K562 (cell line): ENCODE measurements around the gene SERGEF. TPM values are rescaled to one million over a fixed set of nuclear protein-coding genes. Genes with fewer than 3 reads are reported as not detected.
A peak's percentile ranks its signal among the peaks of the same experiment; 100 is the strongest.

ENCODE experiments used
- ATAC-seq: fragments of 200-7000 bp; cut with Tn5 transposase; 3 replicates; pipeline ENCODE4 v1.9.1; 2020; ENCODE audit warnings: moderate library complexity
- BruUV-seq: library from RNA; stranded (reverse); fragments of 400-500 nt; replicated peaks from 2 replicates; lab custom pipeline; 2021; lab: Mats Ljungman, UMichigan
- CTCF ChIA-PET: fragments of 300-600 bp; formaldehyde crosslinking; extraction: SDS; loops from one replicate; lab custom pipeline; 2021; ENCODE audit warnings: low intra/inter-chr PET ratio; lab: Yijun Ruan, JAX
- POLR2A ChIA-PET: fragments of 300-600, 350-650 bp; sonication (Branson Sonifier 250); formaldehyde crosslinking; extraction: SDS; loops from one replicate; lab custom pipeline; 2021; ENCODE audit warnings: antibody characterized with exemption, inconsistent platforms; lab: Yijun Ruan, JAX
- DNase-seq, 4 experiments: peaks; one replicate each; pipeline versions ENCODE4 v3.0.0 to v3.0.0-alpha.2; 2011 to 2018; ENCODE audit warnings: low spot score in 3 of 4, mixed read lengths in 3 of 4; ENCODE audit errors: extremely low read depth in 1 of 4
- FAIRE-seq: peaks from 2 replicates; lab custom pipeline; 2011; peaks lifted over from hg19 to GRCh38; lab: Jason Lieb, UNC
- H2AFZ ChIP-seq: 2 replicates; pipeline ENCODE4 v1.6.0; 2011; ENCODE audit warnings: low read depth, low read length, control low read depth, inconsistent platforms
- H3K27ac ChIP-seq: fragments of 200-600 bp; 3 replicates; pipeline ENCODE4 v1.8.0; 2011; ENCODE audit warnings: low read depth, mild to moderate bottlenecking, control low read depth, inconsistent platforms, low read length, moderate library complexity, mixed read lengths; ENCODE audit errors: extremely low read depth
- H3K27me3 ChIP-seq, 2 experiments: fragments of 300-600 bp in 1 of 2; 2 replicates in 1 of 2; 3 replicates in 1 of 2; pipeline versions ENCODE4 v1.6.0 to v1.8.0; 2011; ENCODE audit warnings: inconsistent platforms in 2 of 2, low read length in 2 of 2, mild to moderate bottlenecking in 1 of 2, mixed read lengths in 1 of 2, moderate library complexity in 1 of 2; ENCODE audit not compliant: control insufficient read depth in 2 of 2, insufficient read depth in 2 of 2
- H3K36me3 ChIP-seq: fragments of 300-600 bp; 3 replicates; pipeline ENCODE4 v1.8.0; 2011; ENCODE audit warnings: mild to moderate bottlenecking, low read length, inconsistent platforms; ENCODE audit not compliant: control insufficient read depth, insufficient read depth
- H3K4me1 ChIP-seq, 2 experiments: fragments of 200-600 bp in 1 of 2; replicated peaks in 1 of 2; 2 replicates in 1 of 2; 3 replicates in 1 of 2; pipeline versions ENCODE4 v1.5.1 to v1.8.0; 2011; ENCODE audit warnings: inconsistent platforms in 2 of 2, low read length in 2 of 2, mild to moderate bottlenecking in 1 of 2, mixed read lengths in 1 of 2, moderate library complexity in 1 of 2; ENCODE audit not compliant: control insufficient read depth in 2 of 2, insufficient read depth in 2 of 2
- H3K4me2 ChIP-seq: 2 replicates; pipeline ENCODE4 v1.6.1; 2011; ENCODE audit warnings: low read length, control low read depth, inconsistent platforms, mixed read lengths; ENCODE audit not compliant: insufficient read depth
- H3K4me3 ChIP-seq: fragments of 200-600 bp; sonication (generic), shearing (Covaris generic); 2 replicates; pipeline ENCODE4 v1.5.1; 2016; ENCODE audit warnings: control low read depth, inconsistent platforms
- H3K79me2 ChIP-seq: fragments of 200-600 bp; 3 replicates; pipeline ENCODE4 v1.8.0; 2011; ENCODE audit warnings: low read length, inconsistent platforms; ENCODE audit not compliant: control insufficient read depth, insufficient read depth
- H3K9ac ChIP-seq, 2 experiments: 2 replicates each; pipeline versions ENCODE4 v1.6.0 to v1.6.1; 2011; ENCODE audit warnings: low read depth in 2 of 2, low read length in 2 of 2, control low read depth in 1 of 2, inconsistent platforms in 1 of 2, mild to moderate bottlenecking in 1 of 2, mixed read lengths in 1 of 2; ENCODE audit not compliant: insufficient read depth in 1 of 2
- H3K9me1 ChIP-seq: one replicate; pipeline ENCODE4 v1.6.0; 2011; ENCODE audit warnings: inconsistent platforms, mild to moderate bottlenecking, low read length, moderate library complexity; ENCODE audit not compliant: control insufficient read depth, insufficient read depth
- H3K9me3 ChIP-seq: replicated peaks from 2 replicates; pipeline ENCODE4 v1.5.1; 2011; ENCODE audit warnings: low read depth, low read length, inconsistent platforms; ENCODE audit not compliant: control insufficient read depth, insufficient read depth
- H4K20me1 ChIP-seq: replicated peaks from 2 replicates; pipeline ENCODE4 v1.6.1; 2011; ENCODE audit warnings: low read length, inconsistent platforms, mixed read lengths; ENCODE audit not compliant: control insufficient read depth, insufficient read depth
- ELK1 ChIP-seq: sonication (generic); formaldehyde crosslinking; IDR thresholded peaks from 2 replicates; pipeline ENCODE4 v1.8.1; 2022; ENCODE audit warnings: missing genetic modification reagents
- ERF ChIP-seq: fragments of 450-650 bp; formaldehyde crosslinking; IDR thresholded peaks from 2 replicates; pipeline ENCODE4 v1.4.0; 2020; ENCODE audit warnings: mild to moderate bottlenecking, mixed read lengths
- MLX ChIP-seq, 2 experiments: fragments of 450-650 bp in 1 of 2; sonication (generic) in 1 of 2; formaldehyde crosslinking; conservative IDR thresholded peaks; 2 replicates each; pipeline versions ENCODE4 v1.4.0 to v1.8.1; 2020 to 2022; ENCODE audit warnings: mild to moderate bottlenecking in 1 of 2, missing genetic modification reagents in 1 of 2
- RBM15 ChIP-seq: fragments of 200-400 bp; formaldehyde crosslinking; IDR thresholded peaks from 2 replicates; pipeline ENCODE4 v1.6.1; 2018; ENCODE audit warnings: mild to moderate bottlenecking, low read length, moderate library complexity; ENCODE audit not compliant: insufficient read depth
- ZNF146 ChIP-seq: IDR thresholded peaks from one replicate; pipeline ENCODE4 v1.6.1; 2018; ENCODE audit warnings: missing compliant biosample characterization; ENCODE audit not compliant: unreplicated experiment
- ZSCAN29 ChIP-seq: fragments of 450-650 bp; IDR thresholded peaks from 2 replicates; pipeline ENCODE4 v1.6.1; 2017
- WGBS: fragments of 100-300 bp; shearing (Covaris generic); methylation state at CpG from one replicate; pipeline ENCODE4 v1.1.6; 2016; ENCODE audit warnings: low coverage, mixed read lengths; ENCODE audit not compliant: insufficient coverage; ENCODE audit errors: missing lambda C conversion rate; 5-methylcytosine and 5-hydroxymethylcytosine counted together
- in situ Hi-C: fragments of 300-500 bp; cut with MboI; formaldehyde crosslinking; loops from 4 replicates; pipeline ENCODE4 v1.15.0; 2018; ENCODE audit warnings: inconsistent platforms, mixed read lengths
- intact Hi-C: fragments of 100-400 bp; cut with micrococcal nuclease; formaldehyde crosslinking; loops from 2 replicates; pipeline ENCODE4 v1.14.2; 2022
- polyA plus RNA-seq, 8 experiments: library from polyadenylated mRNA; depleted of rRNA in 4 of 8; stranded (reverse) in 5 of 8; unstranded in 3 of 8; fragments of >200 nt; fragmentation: Nextera tagmentation in 2 of 8; fragmentation: Illumina TruSeq in 1 of 8; extraction: Ambion mirVana in 2 of 8; extraction: Trizol in 1 of 8; gene quantifications; 2 replicates each; pipeline versions ENCODE4 v1.2.1 to v1.2.3, GENCODE V29; 2011 to 2014; ENCODE audit warnings: inconsistent platforms in 1 of 8, missing spikeins in 1 of 8
- total RNA-seq, 7 experiments: library from RNA; depleted of rRNA in 6 of 7; stranded (reverse); fragments of >200 nt in 6 of 7; fragmentation: Illumina TruSeq in 2 of 7; extraction: Trizol in 2 of 7; gene quantifications; 2 replicates each; pipeline versions ENCODE4 v1.2.1 to v1.2.3, GENCODE V29; 2011 to 2021; ENCODE audit warnings: low replicate concordance in 1 of 7
- TF ChIP-seq, protein P1 (sequence below): fragments of 450-650 bp; IDR thresholded peaks from 2 replicates; pipeline ENCODE4 v1.6.1; 2017; ENCODE audit warnings: antibody characterized with exemption, mild to moderate bottlenecking
- TF ChIP-seq, protein P2 (sequence below): sonication (generic); formaldehyde crosslinking; IDR thresholded peaks from 2 replicates; pipeline ENCODE4 v1.8.1; 2022; ENCODE audit warnings: missing genetic modification reagents

SERGEF gene
- total and polyA plus RNA-seq, 9 of the 15 experiments (the other 6 are each of a cell fraction or from before 2014, with no cell fraction given) = 10.2 to 28.0 (median 19.9) TPM

DNA sequence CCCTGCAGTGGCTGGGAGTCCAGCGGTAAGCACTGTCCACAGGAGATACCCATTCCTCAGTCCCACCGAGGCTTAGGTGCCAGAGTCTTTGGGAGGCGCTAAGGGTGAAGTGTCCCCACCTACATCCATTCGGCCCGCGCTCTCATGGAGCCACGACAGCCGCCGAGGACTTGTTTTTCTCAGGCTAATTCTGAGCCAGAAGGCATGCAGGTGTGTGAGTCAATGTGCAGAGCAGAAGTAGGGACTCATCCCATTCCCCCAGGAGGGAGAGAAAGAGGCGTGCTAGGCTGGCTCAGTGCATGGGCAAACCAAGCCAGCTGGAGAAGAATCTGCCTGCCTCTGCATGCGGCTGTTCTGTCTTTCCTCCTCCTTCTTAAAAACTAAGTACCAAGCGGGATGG, 231.6 kb downstream of the SERGEF start:
- Histone ChIP-seq H3K9me1 (no peaks in the 10 kb centered on the region), H3K27ac (no peak overlapping the region), H4K20me1 (peaks cover 11% of the 10 kb centered on the region; the same call in 1 of the 2 replicates), H3K4me2 (no peak overlapping the region), H3K4me1 (0 out of 5 replicates have a peak, but pooled peaks cover 0 to 3% of the 10 kb centered on the region in 2 experiments), H3K79me2 (no peaks in the 10 kb centered on the region), H3K9me3 (no peaks in the 10 kb centered on the region), H2AFZ (no peak overlapping the region), H3K36me3 (no peaks in the 10 kb centered on the region), H3K9ac (no peak overlapping the region), H3K27me3 (peaks cover 22 to 65% of the 10 kb centered on the region in 2 experiments; a peak in 4 of 5 replicates), H3K4me3 (no peak overlapping the region)
- DNase-seq (no peak), ATAC-seq (peak; percentile 25; the same call in 2 of the 3 replicates), FAIRE-seq (no peak)
- WGBS = under 1% methylated on average over 12 of the region's 12 CpGs
- BruUV-seq = no TSS peak
- intact Hi-C loops = no loop called here
- ChIA-PET POLR2A (interaction anchor here (0.6 kb wide), 1 partner anchor 40 kb away, joined by 3 read pairs; no protein-coding TSS in a partner anchor), CTCF (no interaction called here)
- in situ Hi-C loops = no loop called here
- TF ChIP-seq, protein P1, sequence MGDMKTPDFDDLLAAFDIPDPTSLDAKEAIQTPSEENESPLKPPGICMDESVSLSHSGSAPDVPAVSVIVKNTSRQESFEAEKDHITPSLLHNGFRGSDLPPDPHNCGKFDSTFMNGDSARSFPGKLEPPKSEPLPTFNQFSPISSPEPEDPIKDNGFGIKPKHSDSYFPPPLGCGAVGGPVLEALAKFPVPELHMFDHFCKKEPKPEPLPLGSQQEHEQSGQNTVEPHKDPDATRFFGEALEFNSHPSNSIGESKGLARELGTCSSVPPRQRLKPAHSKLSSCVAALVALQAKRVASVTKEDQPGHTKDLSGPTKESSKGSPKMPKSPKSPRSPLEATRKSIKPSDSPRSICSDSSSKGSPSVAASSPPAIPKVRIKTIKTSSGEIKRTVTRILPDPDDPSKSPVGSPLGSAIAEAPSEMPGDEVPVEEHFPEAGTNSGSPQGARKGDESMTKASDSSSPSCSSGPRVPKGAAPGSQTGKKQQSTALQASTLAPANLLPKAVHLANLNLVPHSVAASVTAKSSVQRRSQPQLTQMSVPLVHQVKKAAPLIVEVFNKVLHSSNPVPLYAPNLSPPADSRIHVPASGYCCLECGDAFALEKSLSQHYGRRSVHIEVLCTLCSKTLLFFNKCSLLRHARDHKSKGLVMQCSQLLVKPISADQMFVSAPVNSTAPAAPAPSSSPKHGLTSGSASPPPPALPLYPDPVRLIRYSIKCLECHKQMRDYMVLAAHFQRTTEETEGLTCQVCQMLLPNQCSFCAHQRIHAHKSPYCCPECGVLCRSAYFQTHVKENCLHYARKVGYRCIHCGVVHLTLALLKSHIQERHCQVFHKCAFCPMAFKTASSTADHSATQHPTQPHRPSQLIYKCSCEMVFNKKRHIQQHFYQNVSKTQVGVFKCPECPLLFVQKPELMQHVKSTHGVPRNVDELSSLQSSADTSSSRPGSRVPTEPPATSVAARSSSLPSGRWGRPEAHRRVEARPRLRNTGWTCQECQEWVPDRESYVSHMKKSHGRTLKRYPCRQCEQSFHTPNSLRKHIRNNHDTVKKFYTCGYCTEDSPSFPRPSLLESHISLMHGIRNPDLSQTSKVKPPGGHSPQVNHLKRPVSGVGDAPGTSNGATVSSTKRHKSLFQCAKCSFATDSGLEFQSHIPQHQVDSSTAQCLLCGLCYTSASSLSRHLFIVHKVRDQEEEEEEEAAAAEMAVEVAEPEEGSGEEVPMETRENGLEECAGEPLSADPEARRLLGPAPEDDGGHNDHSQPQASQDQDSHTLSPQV = no peak
- TF ChIP-seq, protein P2, sequence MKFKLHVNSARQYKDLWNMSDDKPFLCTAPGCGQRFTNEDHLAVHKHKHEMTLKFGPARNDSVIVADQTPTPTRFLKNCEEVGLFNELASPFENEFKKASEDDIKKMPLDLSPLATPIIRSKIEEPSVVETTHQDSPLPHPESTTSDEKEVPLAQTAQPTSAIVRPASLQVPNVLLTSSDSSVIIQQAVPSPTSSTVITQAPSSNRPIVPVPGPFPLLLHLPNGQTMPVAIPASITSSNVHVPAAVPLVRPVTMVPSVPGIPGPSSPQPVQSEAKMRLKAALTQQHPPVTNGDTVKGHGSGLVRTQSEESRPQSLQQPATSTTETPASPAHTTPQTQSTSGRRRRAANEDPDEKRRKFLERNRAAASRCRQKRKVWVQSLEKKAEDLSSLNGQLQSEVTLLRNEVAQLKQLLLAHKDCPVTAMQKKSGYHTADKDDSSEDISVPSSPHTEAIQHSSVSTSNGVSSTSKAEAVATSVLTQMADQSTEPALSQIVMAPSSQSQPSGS (CRISPR knock-in tag) = no peak
- TF ChIP-seq ZSCAN29 = no peak
- TF ChIP-seq MLX (CRISPR knock-in tag; conservative IDR thresholded peaks at IDR 0.05) = no peak
- TF ChIP-seq ZNF146 (CRISPR knock-in tag) = no peak
- TF ChIP-seq ERF (CRISPR knock-in tag) = no peak
- TF ChIP-seq RBM15 = no peak
- no peak for TF ChIP-seq ELK1 (CRISPR knock-in tag)
